ENCODE results near the gene KCNQ1. TPM values are rescaled to one million over a fixed set of nuclear protein-coding genes. Genes with fewer than 3 reads are reported as not detected.
A peak's percentile ranks its signal among the peaks of the same experiment; 100 is the strongest.

Gene KCNQ1
- total RNA-seq, 2 donors from 2014 or later = 18.6 to 25.5 TPM

DNA sequence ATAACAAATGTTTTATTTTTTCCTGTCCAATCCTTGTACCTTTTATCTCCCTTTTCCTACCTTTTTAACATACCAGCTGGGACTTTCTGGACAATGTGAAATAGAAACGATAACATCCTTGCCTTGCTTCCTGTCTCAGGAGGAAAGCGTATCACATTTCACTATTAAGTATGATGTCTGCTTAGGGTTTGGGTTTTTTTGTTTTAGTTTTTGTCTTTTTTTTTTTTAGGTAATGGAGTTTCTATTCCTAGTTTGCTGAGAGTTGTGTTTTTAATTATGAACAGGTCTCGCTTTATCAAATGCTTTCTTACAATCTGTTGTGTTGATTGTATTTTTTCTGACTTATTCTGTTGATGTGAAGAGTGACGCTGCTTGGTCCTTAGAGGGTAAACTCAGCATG, 319.2 kb downstream of the KCNQ1 start:
- ATAC-seq (no peak), DNase-seq (no peak)
- H3K9me3 ChIP-seq (ENCODE audit: control insufficient read depth, low read length, poor library complexity, severe bottlenecking) = no peaks in the 10 kb centered on the region
- Mint-ChIP-seq H3K4me1 (no peaks in the 10 kb centered on the region), H3K27ac (no peak overlapping the region), H3K27me3 (no peaks in the 10 kb centered on the region), H3K4me3 (no peak overlapping the region), H3K36me3 (ENCODE audit: low read depth) (peaks cover 6% of the 10 kb centered on the region)

- no peaks in the 10 kb centered on the region for H3K9me3 ChIP-seq (ENCODE audit: control insufficient read depth, low read length, poor library complexity, severe bottlenecking)
- no peak for DNase-seq
- ATAC-seq = no peak
- Mint-ChIP-seq H3K36me3 (ENCODE audit: low read depth) (peaks cover 6% of the 10 kb centered on the region), H3K27ac (no peak overlapping the region), H3K4me1 (peaks cover 1% of the 10 kb centered on the region), H3K27me3 (no peaks in the 10 kb centered on the region), H3K4me3 (no peak overlapping the region)
Measured at GRCh38 chr11:2765491-2765890, 320.7 kb downstream of the KCNQ1 start.

- Mint-ChIP-seq H3K4me1 (peaks cover 4% of the 10 kb centered on the region), H3K4me3 (no peak overlapping the region), H3K27me3 (no peaks in the 10 kb centered on the region), H3K36me3 (ENCODE audit: low read depth) (peaks cover 6% of the 10 kb centered on the region), H3K27ac (no peak overlapping the region)
- DNase-seq (peak in 1 of 3 donors; percentile 1), ATAC-seq (no peak)
- H3K9me3 ChIP-seq (ENCODE audit: control insufficient read depth, low read length, poor library complexity, severe bottlenecking) = no peaks in the 10 kb centered on the region
Measured at GRCh38 chr11:2766166-2766565, 321.4 kb downstream of the KCNQ1 start.

DNA sequence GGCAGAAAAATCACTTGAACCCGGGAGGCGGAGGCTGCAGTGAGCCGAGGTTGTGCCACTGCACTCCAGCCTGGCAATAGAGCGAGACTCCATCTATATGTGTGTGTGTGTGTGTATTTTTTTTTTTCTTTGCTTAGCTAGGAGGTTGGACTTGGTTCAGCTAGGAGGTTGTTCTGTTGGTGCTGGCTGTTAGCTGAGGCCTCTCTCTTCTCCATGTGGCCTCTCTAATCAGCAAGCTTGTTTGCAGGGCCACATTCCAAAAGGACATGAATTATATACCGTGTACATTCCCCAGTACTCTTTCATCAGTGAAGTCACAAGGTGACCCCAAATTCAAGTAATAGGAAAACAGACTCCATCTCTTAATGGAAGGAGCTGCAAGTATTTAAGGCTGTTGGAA, 322.3 kb downstream of the KCNQ1 start:
- DNase-seq (no peak), ATAC-seq (no peak)
- H3K4me1 Mint-ChIP-seq = peaks cover 8% of the 10 kb centered on the region
- H3K27me3 Mint-ChIP-seq = no peaks in the 10 kb centered on the region
- H3K36me3 Mint-ChIP-seq (ENCODE audit: low read depth) = peaks cover 8% of the 10 kb centered on the region
- no peak overlapping the region for H3K4me3 Mint-ChIP-seq
- no peak overlapping the region for H3K27ac Mint-ChIP-seq
- no peaks in the 10 kb centered on the region for H3K9me3 ChIP-seq (ENCODE audit: control insufficient read depth, low read length, poor library complexity, severe bottlenecking)

DNA sequence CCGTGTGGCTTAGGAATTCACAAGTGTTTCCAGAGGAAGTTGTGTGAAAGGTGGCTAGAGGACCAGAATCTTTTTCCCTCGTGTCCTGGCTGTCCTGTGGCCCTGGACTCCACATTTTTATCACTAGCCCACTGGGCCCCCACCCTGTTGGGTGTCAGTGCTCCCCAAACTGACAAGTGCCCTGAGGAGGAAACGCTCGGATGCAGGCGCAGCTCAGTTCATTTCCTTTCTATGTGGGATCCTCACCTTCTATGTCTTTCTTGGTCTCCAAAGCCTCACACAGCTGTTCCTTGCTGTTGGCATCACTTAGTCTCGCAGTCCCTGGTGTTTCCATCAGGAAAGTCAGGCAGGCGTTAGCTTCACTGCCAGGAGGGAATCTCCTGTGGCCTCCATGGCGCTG, 323.0 kb downstream of the KCNQ1 start:
- Mint-ChIP-seq H3K4me3 (no peak overlapping the region), H3K4me1 (peaks cover 12% of the 10 kb centered on the region), H3K27me3 (no peaks in the 10 kb centered on the region), H3K36me3 (ENCODE audit: low read depth) (peaks cover 8% of the 10 kb centered on the region), H3K27ac (no peak overlapping the region)
- no peak for ATAC-seq
- no peaks in the 10 kb centered on the region for H3K9me3 ChIP-seq (ENCODE audit: control insufficient read depth, low read length, poor library complexity, severe bottlenecking)
- no peak for DNase-seq

DNA sequence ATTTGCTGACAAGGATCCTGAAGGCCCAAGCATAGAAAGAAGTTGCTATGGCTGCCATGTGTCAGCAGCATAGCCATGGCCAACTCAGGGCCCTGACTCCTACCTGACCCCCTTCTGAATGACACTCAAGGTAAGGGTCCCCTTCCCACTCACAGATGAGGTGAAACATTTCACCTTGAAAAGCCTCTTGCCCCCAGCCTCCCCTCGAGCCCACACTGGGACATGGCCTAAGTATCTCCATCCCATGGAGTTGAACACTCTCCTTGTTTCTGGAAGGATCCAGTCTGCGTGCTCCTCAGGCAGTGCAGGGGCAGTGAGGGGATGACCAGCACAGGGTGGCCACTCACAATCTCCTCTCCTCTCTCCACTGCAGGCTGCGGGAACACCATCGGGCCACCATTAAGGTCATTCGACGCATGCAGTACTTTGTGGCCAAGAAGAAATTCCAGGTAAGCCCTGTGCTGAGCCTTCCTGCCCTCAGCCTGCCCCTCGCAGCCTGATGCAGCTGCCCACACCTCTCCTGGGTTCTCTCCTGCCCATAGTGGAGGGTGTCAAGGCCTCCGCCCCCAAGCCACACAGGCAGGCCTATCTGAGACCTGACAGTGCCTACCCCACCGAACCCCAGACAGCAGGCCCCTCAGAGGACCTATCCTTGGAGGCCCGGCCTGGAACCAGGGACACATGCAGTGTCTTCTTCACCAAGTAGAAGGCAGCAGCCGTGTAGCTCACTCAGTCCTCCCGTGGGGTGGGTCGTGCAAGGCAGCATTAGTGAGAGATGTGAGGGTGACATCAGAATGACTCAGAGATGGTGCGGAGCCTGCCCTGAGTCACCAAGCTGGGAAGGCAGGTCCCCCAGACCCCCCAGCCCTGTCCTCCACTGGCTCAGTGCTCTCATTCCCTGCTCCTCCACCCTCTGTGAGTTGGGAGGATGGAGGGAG, 323.9 kb downstream of the KCNQ1 start:
- no peak overlapping the region for H3K27ac Mint-ChIP-seq
- H3K36me3 Mint-ChIP-seq (ENCODE audit: low read depth) = peaks cover 8% of the 10 kb centered on the region
- DNase-seq (peak in 1 of 3 donors; percentile 5), ATAC-seq (no peak)
- no peaks in the 10 kb centered on the region for H3K9me3 ChIP-seq (ENCODE audit: control insufficient read depth, low read length, poor library complexity, severe bottlenecking)
- no peaks in the 10 kb centered on the region for H3K27me3 Mint-ChIP-seq
- H3K4me3 Mint-ChIP-seq = no peak overlapping the region
- H3K4me1 Mint-ChIP-seq = peaks cover 18% of the 10 kb centered on the region

DNA sequence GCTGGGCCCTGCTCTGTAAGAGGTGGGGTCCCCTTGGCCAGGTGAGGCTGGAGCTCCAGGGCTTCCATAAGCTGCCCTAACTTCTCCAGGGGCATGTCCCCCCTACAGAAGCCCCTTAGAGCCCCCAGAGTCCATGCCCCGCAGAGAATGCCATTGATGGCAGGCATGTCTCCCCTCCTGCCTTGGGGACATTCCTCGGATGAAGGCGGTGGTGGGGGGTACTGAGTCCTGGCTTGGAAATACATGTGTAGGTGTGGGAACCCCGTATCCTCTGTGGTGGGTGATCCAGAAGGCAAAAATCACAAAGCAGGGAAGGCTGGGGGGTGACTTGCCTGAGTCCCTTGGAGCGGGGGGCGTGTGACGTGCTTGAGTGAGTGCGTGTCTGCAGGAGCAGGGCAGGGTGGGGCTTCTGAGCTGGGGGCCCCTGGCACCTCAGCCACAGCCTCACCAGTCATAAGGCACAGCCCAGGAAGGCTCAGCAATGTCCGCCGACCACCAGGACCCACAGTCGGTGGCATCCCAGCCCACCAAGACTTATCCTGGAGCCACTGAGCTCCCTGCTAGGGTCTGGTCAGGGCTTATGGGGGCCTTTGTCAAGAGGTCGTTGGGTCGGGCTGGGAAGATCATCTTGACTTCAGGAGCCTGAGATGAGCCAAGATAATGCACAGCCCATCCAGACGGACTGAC, 324.7 kb downstream of the KCNQ1 start:
- Mint-ChIP-seq H3K36me3 (ENCODE audit: low read depth) (peaks cover 3% of the 10 kb centered on the region), H3K27ac (no peak overlapping the region)

DNA sequence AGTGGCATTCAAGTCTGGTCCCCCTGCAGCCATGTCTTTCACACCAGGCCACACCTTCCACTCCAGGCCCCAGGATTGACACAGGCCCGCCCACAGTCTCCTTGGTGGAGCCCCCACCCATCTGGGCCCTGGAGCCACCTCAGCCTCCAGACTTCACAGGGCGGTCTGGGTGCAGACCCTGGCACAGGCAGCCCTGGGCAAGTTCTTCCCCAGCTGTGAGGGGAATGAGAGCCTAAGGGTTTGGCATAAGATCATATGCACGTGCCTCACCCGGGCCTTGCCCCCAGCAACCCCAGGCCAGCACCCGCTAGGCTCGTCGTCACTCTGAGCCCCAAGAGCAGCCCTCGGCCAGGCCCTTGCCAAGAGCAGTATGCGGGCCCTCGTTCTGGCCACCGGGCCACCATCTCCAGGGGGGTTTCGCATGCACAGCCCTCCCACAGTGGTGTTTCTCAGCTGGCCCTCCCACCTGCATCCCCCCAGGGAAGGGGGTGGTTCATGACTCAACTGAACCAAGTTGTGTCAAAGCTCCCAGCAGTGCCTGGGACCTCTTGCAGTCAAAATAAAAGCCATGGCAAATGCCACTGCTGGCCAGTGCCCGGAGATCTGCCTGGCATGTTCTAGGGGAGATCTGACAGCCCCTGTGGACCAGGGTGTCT, 325.4 kb downstream of the KCNQ1 start:
- ATAC-seq (no peak), DNase-seq (peak in 1 of 3 donors; percentile 6)
- H3K4me1 Mint-ChIP-seq = peaks cover 25% of the 10 kb centered on the region
- no peaks in the 10 kb centered on the region for H3K27me3 Mint-ChIP-seq
- no peak overlapping the region for H3K4me3 Mint-ChIP-seq
- H3K27ac Mint-ChIP-seq = no peak overlapping the region
- H3K9me3 ChIP-seq (ENCODE audit: control insufficient read depth, low read length, poor library complexity, severe bottlenecking) = no peaks in the 10 kb centered on the region
- peaks cover 3% of the 10 kb centered on the region for H3K36me3 Mint-ChIP-seq (ENCODE audit: low read depth)

More for the DNA sequence above, 324.7 kb downstream of the KCNQ1 start:
- H3K4me1 Mint-ChIP-seq = peaks cover 21% of the 10 kb centered on the region
- H3K9me3 ChIP-seq (ENCODE audit: control insufficient read depth, low read length, poor library complexity, severe bottlenecking) = no peaks in the 10 kb centered on the region
- DNase-seq (peak in 1 of 3 donors; percentile 1), ATAC-seq (no peak)
- no peak overlapping the region for H3K4me3 Mint-ChIP-seq
- H3K27me3 Mint-ChIP-seq = no peaks in the 10 kb centered on the region

GRCh38 chr11:2770761-2771301, 326.0 kb downstream of the KCNQ1 start:
- peak in 1 of 3 donors; percentile 5 for DNase-seq

GRCh38 chr11:2771758-2772466, 327.1 kb downstream of the KCNQ1 start:
- Mint-ChIP-seq H3K27me3 (no peaks in the 10 kb centered on the region), H3K27ac (no peak overlapping the region), H3K4me1 (peaks cover 25% of the 10 kb centered on the region), H3K36me3 (ENCODE audit: low read depth) (peaks cover 2% of the 10 kb centered on the region), H3K4me3 (no peak overlapping the region)
- peak in 1 of 3 donors; percentile 3 for DNase-seq
- H3K9me3 ChIP-seq (ENCODE audit: control insufficient read depth, low read length, poor library complexity, severe bottlenecking) = no peaks in the 10 kb centered on the region
- no peak for ATAC-seq

More at GRCh38 chr11:2770761-2771301, 326.0 kb downstream of the KCNQ1 start:
- Mint-ChIP-seq H3K36me3 (ENCODE audit: low read depth) (peaks cover 2% of the 10 kb centered on the region), H3K27me3 (no peaks in the 10 kb centered on the region), H3K27ac (peak overlapping the region; percentile 27), H3K4me3 (no peak overlapping the region), H3K4me1 (peaks cover 25% of the 10 kb centered on the region)
- no peak for ATAC-seq
- no peaks in the 10 kb centered on the region for H3K9me3 ChIP-seq (ENCODE audit: control insufficient read depth, low read length, poor library complexity, severe bottlenecking)

GRCh38 chr11:2772544-2773031, 327.8 kb downstream of the KCNQ1 start:
- ATAC-seq (peak; percentile 72), DNase-seq (peak in 1 of 3 donors; percentile 2)
- H3K9me3 ChIP-seq (ENCODE audit: control insufficient read depth, low read length, poor library complexity, severe bottlenecking) = no peaks in the 10 kb centered on the region
- Mint-ChIP-seq H3K27me3 (no peaks in the 10 kb centered on the region), H3K27ac (no peak overlapping the region), H3K4me1 (peaks cover 25% of the 10 kb centered on the region), H3K4me3 (no peak overlapping the region), H3K36me3 (ENCODE audit: low read depth) (peaks cover 2% of the 10 kb centered on the region)
